IMR-90 (cell line): ENCODE data around the gene UBXN1. TPM values are rescaled to one million over a fixed set of nuclear protein-coding genes. Genes with fewer than 3 reads are reported as not detected.

ENCODE experiments used
- ATAC-seq: fragments of 200-7000 bp; cut with Tn5 transposase; 2 replicates; pipeline ENCODE4 v1.9.1; 2020; ENCODE audit warnings: low read depth, mild to moderate bottlenecking, moderate library complexity
- BruUV-seq: library from RNA; stranded (reverse); fragments of 400-500 nt; replicated peaks from 2 replicates; lab custom pipeline; 2021; lab: Mats Ljungman, UMichigan
- CTCF ChIA-PET: fragments of 300-600 bp; formaldehyde crosslinking; extraction: SDS; loops from one replicate; lab custom pipeline; 2021; ENCODE audit warnings: antibody characterized with exemption; lab: Yijun Ruan, JAX
- POLR2A ChIA-PET: fragments of 300-600 bp; sonication (Branson Sonifier 250); formaldehyde crosslinking; loops from one replicate; lab custom pipeline; 2022; ENCODE audit warnings: antibody characterized with exemption; ENCODE audit not compliant: unreplicated experiment; lab: Charles Lee
- DNase-seq: peaks from one replicate; pipeline ENCODE4 v3.0.0; 2013
- H2AFZ ChIP-seq: replicated peaks from 2 replicates; pipeline ENCODE3; 2013; ENCODE audit warnings: low read length, mild to moderate bottlenecking; ENCODE audit not compliant: poor library complexity
- H2AK5ac ChIP-seq: 2 replicates; pipeline ENCODE4 v1.6.1; 2013; ENCODE audit warnings: low read depth, low read length, inconsistent platforms
- H2AK9ac ChIP-seq: replicated peaks from 2 replicates; pipeline ENCODE3; 2013; ENCODE audit warnings: mild to moderate bottlenecking, low read depth, low read length, moderate library complexity; ENCODE audit not compliant: poor library complexity
- H2BK120ac ChIP-seq: 2 replicates; pipeline ENCODE4 v1.6.1; 2013; ENCODE audit warnings: low read depth, low read length, inconsistent platforms
- H2BK15ac ChIP-seq: 3 replicates; pipeline ENCODE4 v1.6.1; 2013; ENCODE audit warnings: low read depth, low read length, inconsistent platforms
- H2BK20ac ChIP-seq: 2 replicates; pipeline ENCODE4 v1.6.1; 2013; ENCODE audit warnings: low read depth, mild to moderate bottlenecking, inconsistent platforms, low read length, moderate library complexity
- H2BK5ac ChIP-seq: 2 replicates; pipeline ENCODE4 v1.6.1; 2013; ENCODE audit warnings: mild to moderate bottlenecking, low read depth, low read length, inconsistent platforms; ENCODE audit not compliant: poor library complexity, severe bottlenecking
- H3K14ac ChIP-seq: replicated peaks from 2 replicates; pipeline ENCODE4 v1.6.1; 2013; ENCODE audit warnings: low read depth, low read length, inconsistent platforms
- H3K18ac ChIP-seq: 2 replicates; pipeline ENCODE4 v1.6.1; 2013; ENCODE audit warnings: low read depth, low read length, control low read depth
- H3K23ac ChIP-seq: 2 replicates; pipeline ENCODE4 v1.6.1; 2013; ENCODE audit warnings: low read depth, low read length, inconsistent platforms
- H3K27ac ChIP-seq: 2 replicates; pipeline ENCODE4 v1.5.1; 2013; ENCODE audit warnings: mild to moderate bottlenecking, control low read depth, low read length; ENCODE audit not compliant: insufficient read depth
- H3K27me3 ChIP-seq: 2 replicates; pipeline ENCODE4 v1.6.1; 2013; ENCODE audit warnings: low read length; ENCODE audit not compliant: control insufficient read depth, insufficient read depth
- H3K36me3 ChIP-seq: 2 replicates; pipeline ENCODE4 v1.6.1; 2013; ENCODE audit warnings: low read length, mixed read lengths; ENCODE audit not compliant: control insufficient read depth, insufficient read depth
- H3K4ac ChIP-seq: 2 replicates; pipeline ENCODE4 v1.6.1; 2013; ENCODE audit warnings: low read depth, low read length, inconsistent platforms
- H3K4me1 ChIP-seq: 2 replicates; pipeline ENCODE4 v1.6.1; 2013; ENCODE audit warnings: low read length, mixed read lengths; ENCODE audit not compliant: control insufficient read depth, insufficient read depth
- H3K4me2 ChIP-seq: 2 replicates; pipeline ENCODE4 v1.6.1; 2013; ENCODE audit warnings: low read depth, mild to moderate bottlenecking, control low read depth, low read length, moderate library complexity
- H3K4me3 ChIP-seq: 2 replicates; pipeline ENCODE4 v1.5.1; 2013; ENCODE audit warnings: low read depth, mild to moderate bottlenecking, control low read depth, low read length, moderate library complexity; ENCODE audit not compliant: insufficient read depth
- H3K56ac ChIP-seq: 2 replicates; pipeline ENCODE4 v1.6.1; 2013; ENCODE audit warnings: low read length, inconsistent platforms; ENCODE audit not compliant: insufficient read depth; ENCODE audit errors: extremely low read depth
- H3K79me1 ChIP-seq, 2 experiments: 2 replicates each; pipeline ENCODE4 v1.6.1; 2013; ENCODE audit warnings: low read length in 2 of 2, inconsistent platforms in 1 of 2, low read depth in 1 of 2
- H3K9ac ChIP-seq: 2 replicates; pipeline ENCODE4 v1.6.1; 2013; ENCODE audit warnings: low read depth, low read length, control low read depth
- H3K9me1 ChIP-seq: 2 replicates; pipeline ENCODE4 v1.6.1; 2013; ENCODE audit warnings: low read length, inconsistent platforms; ENCODE audit not compliant: insufficient read depth
- H3K9me3 ChIP-seq: 2 replicates; pipeline ENCODE4 v1.6.1; 2013; ENCODE audit warnings: low read length; ENCODE audit not compliant: control insufficient read depth, insufficient read depth
- H4K20me1 ChIP-seq: 2 replicates; pipeline ENCODE4 v1.6.1; 2013; ENCODE audit warnings: low read length, inconsistent platforms; ENCODE audit not compliant: insufficient read depth
- H4K5ac ChIP-seq: 2 replicates; pipeline ENCODE4 v1.6.1; 2013; ENCODE audit warnings: mild to moderate bottlenecking, low read depth, low read length, control low read depth
- H4K8ac ChIP-seq, 2 experiments: 2 replicates each; pipeline ENCODE4 v1.6.1; 2013; ENCODE audit warnings: low read depth in 2 of 2, low read length in 2 of 2, control low read depth in 1 of 2, inconsistent platforms in 1 of 2
- H4K91ac ChIP-seq: 2 replicates; pipeline ENCODE4 v1.6.1; 2013; ENCODE audit warnings: low read depth, low read length, inconsistent platforms; ENCODE audit not compliant: insufficient read depth
- CHD1 ChIP-seq: IDR thresholded peaks from 2 replicates; pipeline ENCODE4 v1.6.1; 2012; ENCODE audit warnings: low read depth, low read length, improper control_type of control experiment
- RCOR1 ChIP-seq: IDR thresholded peaks from 2 replicates; pipeline ENCODE4 v1.6.1; 2012; ENCODE audit warnings: mild to moderate bottlenecking, low read length, improper control_type of control experiment; ENCODE audit not compliant: insufficient replicate concordance
- WGBS, 2 experiments: methylation state at CpG; one replicate each; pipeline versions ENCODE4 v1.1.5 to v1.1.7; 2013; ENCODE audit warnings: missing lambda C conversion rate in 2 of 2; ENCODE audit not compliant: insufficient read length in 1 of 2; ENCODE audit errors: extremely low coverage in 2 of 2; 5-methylcytosine and 5-hydroxymethylcytosine counted together
- dilution Hi-C: fragments of 300-500 bp; cut with HindIII; formaldehyde crosslinking; loops from one replicate; pipeline ENCODE4 v1.14.3; 2018; ENCODE audit warnings: low sequenced_read_pairs; ENCODE audit not compliant: unreplicated experiment
- in situ Hi-C: fragments of 300-500 bp; cut with MboI; formaldehyde crosslinking; loops from 3 replicates; pipeline ENCODE4 v1.14.3; 2019; ENCODE audit warnings: low sequenced_read_pairs, inconsistent platforms, mixed read lengths
- intact Hi-C: fragments of 100-400 bp; cut with micrococcal nuclease; formaldehyde crosslinking; loops from 2 replicates; pipeline ENCODE4 v1.10.0; 2022
- polyA plus RNA-seq, 3 experiments: library from polyadenylated mRNA; depleted of rRNA; stranded (reverse); fragments of >200 nt; gene quantifications; 2 replicates each; pipeline ENCODE4 v1.2.3, GENCODE V29; 2012; ENCODE audit warnings: low replicate concordance in 1 of 3
- total RNA-seq: library from RNA; depleted of rRNA; stranded (reverse); fragments of >200 nt; gene quantifications from 2 replicates; pipeline ENCODE4 v1.2.3, GENCODE V29; 2012

Gene UBXN1
- total and polyA plus RNA-seq, 2 of the 4 experiments (the other 2 are of a cell fraction) = 50.0 to 81.6 TPM

- no TSS peak for BruUV-seq
- POLR2A ChIA-PET = interaction anchor here (0.5 to 1.4 kb wide), 2 partner anchors 18 to 30 kb away, joined by 5 to 17 read pairs; partner anchors contain the start of gene INTS5
- peak overlapping the region; percentile 93 for H2AK9ac ChIP-seq
- H3K9ac ChIP-seq = peak overlapping the region; percentile 95
- H2BK120ac ChIP-seq = peak overlapping the region; percentile 59; the same call in 1 of the 2 replicates
- H3K36me3 ChIP-seq = peaks cover 16% of the 10 kb centered on the region
- peak overlapping the region; percentile 91 to 98 for H4K8ac ChIP-seq
- H3K4me2 ChIP-seq = peak overlapping the region; percentile 96
- dilution Hi-C loops (no loop called here), in situ Hi-C loops (no loop called here), intact Hi-C loops (loop anchor here (1.0 kb wide), 1 partner anchor 8 kb away; the partner anchor contains the start of gene UBXN1)
- peak overlapping the region; percentile 66 for H3K18ac ChIP-seq
- 2% methylated on average over 8 of the region's 17 CpGs; no CpG with 5 or more reads in 1 of the 2 experiments for WGBS, 2 experiments
- peak overlapping the region; percentile 89 for H4K91ac ChIP-seq
- DNase-seq (no peak), ATAC-seq (peak; percentile 31)
- peaks cover 8% of the 10 kb centered on the region for H4K20me1 ChIP-seq
- H3K23ac ChIP-seq = peak overlapping the region; percentile 98
- peak overlapping the region; percentile 92 for H3K56ac ChIP-seq
- H2AK5ac ChIP-seq = peak overlapping the region; percentile 74
- peaks cover 9% of the 10 kb centered on the region for H3K9me1 ChIP-seq
- H3K14ac ChIP-seq = peak overlapping the region; percentile 97
- peak overlapping the region; percentile 93 for H3K4ac ChIP-seq
- H2BK5ac ChIP-seq = peak overlapping the region; percentile 68
- H3K79me1 ChIP-seq = peaks cover 29 to 59% of the 10 kb centered on the region in 2 experiments
- no peaks in the 10 kb centered on the region for H3K9me3 ChIP-seq
- peak overlapping the region; percentile 96 for H3K27ac ChIP-seq
- TF ChIP-seq CHD1 = no peak
- peak; percentile 13 for TF ChIP-seq RCOR1
- H2BK20ac ChIP-seq = no peak overlapping the region
- CTCF ChIA-PET = no interaction called here
- H3K4me1 ChIP-seq = peaks cover 10% of the 10 kb centered on the region
- peak overlapping the region; percentile 74 for H3K4me3 ChIP-seq
- H3K27me3 ChIP-seq = no peaks in the 10 kb centered on the region
- peak overlapping the region; percentile 97 for H4K5ac ChIP-seq
- peak overlapping the region; percentile 37; the same call in 1 of the 3 replicates for H2BK15ac ChIP-seq
- H2AFZ ChIP-seq = peak overlapping the region; percentile 98
These were observed 7.7 kb downstream of the UBXN1 start for GRCh38 chr11:62671236-62671607.
